H1 (cell line): ENCODE results near the gene DNAH8.

Source experiments
- BACH1 ChIP-seq: IDR thresholded peaks from 2 replicates; pipeline ENCODE4 v1.6.1; 2012; ENCODE audit warnings: low read length, improper control_type of control experiment
- CREB1 ChIP-seq: IDR thresholded peaks from 2 replicates; pipeline ENCODE4 v1.6.1; 2012; ENCODE audit warnings: inconsistent platforms
- EGR1 ChIP-seq: IDR thresholded peaks from 2 replicates; pipeline ENCODE4 v1.6.1; 2011; ENCODE audit warnings: low read depth, low read length, borderline replicate concordance
- EZH2 ChIP-seq: fragments of 200-600 bp; sonication (generic); IDR thresholded peaks from 2 replicates; pipeline ENCODE4 v1.7.1; 2012; ENCODE audit warnings: low read depth, mild to moderate bottlenecking, moderate library complexity, low read length, inconsistent platforms; ENCODE audit not compliant: severe bottlenecking
- POLR2A ChIP-seq, 2 experiments: IDR thresholded peaks; 1 replicate in 1 of 2; 2 replicates in 1 of 2; pipeline ENCODE4 v1.6.1; 2011; ENCODE audit warnings: low read depth in 2 of 2, low read length in 2 of 2, mild to moderate bottlenecking in 2 of 2; ENCODE audit errors: control extremely low read depth in 1 of 2
- POLR2AphosphoS5 ChIP-seq: IDR thresholded peaks from 2 replicates; pipeline ENCODE4 v1.6.1; 2011; ENCODE audit warnings: low read depth, low read length
- RAD21 ChIP-seq, 2 experiments: IDR thresholded peaks in 1 of 2; conservative IDR thresholded peaks in 1 of 2; 2 replicates each; pipeline ENCODE4 v1.6.1; 2011; ENCODE audit warnings: low read depth in 2 of 2, low read length in 2 of 2, improper control_type of control experiment in 1 of 2, inconsistent platforms in 1 of 2, mild to moderate bottlenecking in 1 of 2, moderate library complexity in 1 of 2
- RNF2 ChIP-seq: fragments of 200-900, 300-1000 bp; sonication (generic); IDR thresholded peaks from 2 replicates; pipeline ENCODE4 v1.7.1; 2016; ENCODE audit warnings: borderline replicate concordance, low read depth, mild to moderate bottlenecking, antibody characterized with exemption, low read length; ENCODE audit not compliant: poor library complexity, severe bottlenecking; ENCODE audit errors: missing control alignments
- SRF ChIP-seq: IDR thresholded peaks from 2 replicates; pipeline ENCODE4 v1.6.1; 2011; ENCODE audit warnings: mild to moderate bottlenecking, low read depth, low read length, moderate library complexity
- TEAD4 ChIP-seq: IDR thresholded peaks from 2 replicates; pipeline ENCODE4 v1.6.1; 2012; ENCODE audit warnings: low read depth, low read length, inconsistent platforms, mixed read lengths
- TF ChIP-seq, protein P1 (sequence below), 3 experiments: IDR thresholded peaks; 1 replicate in 2 of 3; 2 replicates in 1 of 3; pipeline versions ENCODE4 v1.5.1 to v1.6.1; 2011; ENCODE audit warnings: low read length in 3 of 3, mild to moderate bottlenecking in 3 of 3, inconsistent platforms in 2 of 3, low read depth in 1 of 3, moderate library complexity in 1 of 3; ENCODE audit not compliant: insufficient read depth in 1 of 3; ENCODE audit errors: control extremely low read depth in 1 of 3

DNA sequence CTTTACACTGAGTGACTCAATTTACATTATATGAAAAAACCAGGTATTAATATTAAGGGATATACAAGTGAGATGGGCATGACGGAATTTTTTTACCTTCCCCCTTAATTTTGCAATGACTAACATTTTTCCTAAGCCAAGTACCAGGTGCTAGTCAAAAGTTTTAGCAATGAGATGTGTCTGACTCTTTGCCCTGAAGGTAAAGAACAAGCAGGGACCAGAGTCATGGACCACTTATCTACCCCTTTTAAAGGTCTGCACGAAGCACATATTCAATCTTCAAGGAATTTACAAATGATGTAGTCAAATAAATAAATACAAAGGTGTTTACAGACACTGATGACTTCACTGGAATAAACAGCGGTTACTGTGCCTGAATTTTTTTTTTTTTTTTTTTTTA is 13.6 kb upstream of the DNAH8 start:
- TF ChIP-seq CREB1: no peak
- TF ChIP-seq, protein P1, sequence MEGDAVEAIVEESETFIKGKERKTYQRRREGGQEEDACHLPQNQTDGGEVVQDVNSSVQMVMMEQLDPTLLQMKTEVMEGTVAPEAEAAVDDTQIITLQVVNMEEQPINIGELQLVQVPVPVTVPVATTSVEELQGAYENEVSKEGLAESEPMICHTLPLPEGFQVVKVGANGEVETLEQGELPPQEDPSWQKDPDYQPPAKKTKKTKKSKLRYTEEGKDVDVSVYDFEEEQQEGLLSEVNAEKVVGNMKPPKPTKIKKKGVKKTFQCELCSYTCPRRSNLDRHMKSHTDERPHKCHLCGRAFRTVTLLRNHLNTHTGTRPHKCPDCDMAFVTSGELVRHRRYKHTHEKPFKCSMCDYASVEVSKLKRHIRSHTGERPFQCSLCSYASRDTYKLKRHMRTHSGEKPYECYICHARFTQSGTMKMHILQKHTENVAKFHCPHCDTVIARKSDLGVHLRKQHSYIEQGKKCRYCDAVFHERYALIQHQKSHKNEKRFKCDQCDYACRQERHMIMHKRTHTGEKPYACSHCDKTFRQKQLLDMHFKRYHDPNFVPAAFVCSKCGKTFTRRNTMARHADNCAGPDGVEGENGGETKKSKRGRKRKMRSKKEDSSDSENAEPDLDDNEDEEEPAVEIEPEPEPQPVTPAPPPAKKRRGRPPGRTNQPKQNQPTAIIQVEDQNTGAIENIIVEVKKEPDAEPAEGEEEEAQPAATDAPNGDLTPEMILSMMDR (IDR thresholded peaks at IDR 0.05; ENCODE audit: control extremely low read depth in 1 of 3, insufficient read depth in 1 of 3, low read depth in 1 of 3, low read length in 3 of 3): no peak
- TF ChIP-seq SRF: no peak
- no peak for TF ChIP-seq POLR2AphosphoS5
- no peak for TF ChIP-seq EGR1
- TF ChIP-seq BACH1: no peak
- TF ChIP-seq POLR2A (IDR thresholded peaks at IDR 0.05; ENCODE audit: control extremely low read depth in 1 of 2, low read depth in 2 of 2, low read length in 2 of 2): no peak
- TF ChIP-seq RAD21 (IDR thresholded peaks at IDR 0.05 in 1 of 2, conservative IDR thresholded peaks at IDR 0.05 in 1 of 2; ENCODE audit: low read depth in 2 of 2, low read length in 2 of 2): no peak
- no peak for TF ChIP-seq RNF2
- no peak for TF ChIP-seq EZH2
- TF ChIP-seq TEAD4: no peak
